ENCODE data around the gene KLHL2. TPM values are rescaled to one million over a fixed set of nuclear protein-coding genes. Genes with fewer than 3 reads are reported as not detected.

The KLHL2 gene
- total RNA-seq, 1 donor from 2014 or later: 40.3 TPM

DNA sequence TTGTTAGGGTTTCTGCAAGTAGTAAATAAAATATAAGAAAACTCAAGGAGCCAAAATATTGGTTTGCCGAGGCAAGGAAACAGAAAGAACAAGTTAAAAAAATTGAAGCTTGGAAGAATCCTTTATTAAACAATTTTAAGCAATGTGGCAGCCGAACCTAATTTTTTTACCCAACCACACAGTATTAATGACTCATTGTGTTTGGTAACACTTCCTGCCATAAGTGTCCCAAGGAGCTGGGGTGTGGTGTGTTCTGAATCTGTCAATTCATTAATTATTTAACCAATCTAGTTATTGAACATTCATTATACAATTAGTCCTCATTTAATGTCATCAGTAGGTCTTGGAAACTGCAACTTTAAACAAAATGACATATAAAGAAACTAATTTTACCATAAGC, 152.1 kb downstream of the KLHL2 start:
- intact Hi-C loops (cut with micrococcal nuclease): no loop called here

DNA sequence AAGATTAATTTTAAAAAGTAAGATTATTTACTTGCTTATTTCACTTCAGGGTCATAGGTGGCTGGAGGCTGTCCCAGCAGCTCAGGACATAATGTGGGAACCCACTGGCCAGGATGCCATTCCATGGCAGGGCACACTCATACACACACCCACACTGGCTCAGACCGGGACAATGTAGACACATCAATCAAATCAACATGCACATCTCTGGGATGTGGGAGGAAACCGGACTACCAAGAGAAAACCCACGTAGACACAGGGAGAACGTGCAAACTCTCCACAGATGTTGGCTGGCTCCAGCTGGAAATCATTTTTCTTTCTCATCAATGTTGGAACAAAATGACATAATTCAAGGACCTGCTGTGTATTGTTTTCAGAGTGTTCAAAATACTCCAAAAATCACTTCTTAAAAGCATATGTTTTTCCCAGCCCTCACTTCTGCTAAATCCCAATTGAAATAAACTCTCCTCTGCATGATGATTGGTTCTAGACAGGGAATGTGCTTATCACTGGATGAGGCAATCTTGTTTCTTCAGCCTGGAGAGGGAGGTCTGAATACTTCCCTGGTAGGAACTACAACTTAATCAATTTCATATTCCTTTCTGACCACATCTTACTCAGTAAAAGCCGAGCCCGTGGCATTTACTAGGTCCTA, 152.8 kb downstream of the KLHL2 start:
- intact Hi-C loops (cut with micrococcal nuclease): no loop called here

DNA sequence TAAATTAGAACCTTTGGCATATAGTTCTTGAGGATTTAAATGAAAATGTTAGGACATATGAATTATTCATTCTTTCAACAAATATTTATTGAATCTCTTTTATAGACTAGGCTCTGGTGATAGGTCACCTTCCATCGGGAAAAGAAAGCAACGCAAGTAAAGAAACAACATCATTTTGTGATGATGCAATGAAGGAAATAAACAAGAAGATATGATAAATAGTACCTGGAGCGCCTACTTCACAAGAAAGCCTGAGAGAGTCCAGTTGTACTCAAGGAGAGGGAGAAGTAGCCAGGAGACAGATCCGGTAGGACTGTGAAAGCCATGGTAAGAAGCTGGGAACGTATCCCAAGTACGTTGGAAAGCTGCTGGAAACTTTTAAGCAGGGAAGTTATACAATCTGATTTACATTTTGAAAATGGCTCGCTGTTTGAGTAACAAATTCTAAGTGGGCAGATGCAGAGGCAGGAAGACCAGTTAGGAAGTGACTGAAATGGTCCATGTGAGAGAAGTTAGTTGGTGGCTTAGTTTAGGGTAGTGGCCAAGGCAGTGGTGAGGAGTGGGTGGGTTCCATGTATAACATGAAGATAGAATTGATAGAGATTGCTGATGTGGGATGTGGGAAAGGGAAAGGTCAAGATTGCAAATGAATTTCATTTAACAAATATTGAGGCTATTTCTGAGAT, 153.8 kb downstream of the KLHL2 start:
- intact Hi-C loops (cut with micrococcal nuclease): no loop called here

DNA sequence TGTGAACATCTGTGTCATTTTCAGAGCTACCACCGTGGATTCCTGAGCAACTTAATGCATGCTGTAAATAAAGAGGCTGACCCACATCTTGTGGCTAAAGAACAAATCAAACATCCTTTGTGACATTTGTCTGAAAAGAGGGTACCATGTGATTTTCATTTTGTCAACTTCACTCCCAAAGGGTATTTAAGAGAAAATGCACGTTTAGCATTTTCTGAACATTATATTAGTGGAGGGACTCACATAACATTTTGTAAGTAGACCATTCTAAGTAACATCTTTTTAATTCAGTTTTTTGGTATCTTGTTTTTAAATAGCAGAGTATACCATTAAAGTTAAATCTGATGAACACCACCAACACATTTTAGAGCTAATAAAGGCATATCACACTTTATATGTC, 154.4 kb downstream of the KLHL2 start:
- intact Hi-C loops (cut with micrococcal nuclease): no loop called here

DNA sequence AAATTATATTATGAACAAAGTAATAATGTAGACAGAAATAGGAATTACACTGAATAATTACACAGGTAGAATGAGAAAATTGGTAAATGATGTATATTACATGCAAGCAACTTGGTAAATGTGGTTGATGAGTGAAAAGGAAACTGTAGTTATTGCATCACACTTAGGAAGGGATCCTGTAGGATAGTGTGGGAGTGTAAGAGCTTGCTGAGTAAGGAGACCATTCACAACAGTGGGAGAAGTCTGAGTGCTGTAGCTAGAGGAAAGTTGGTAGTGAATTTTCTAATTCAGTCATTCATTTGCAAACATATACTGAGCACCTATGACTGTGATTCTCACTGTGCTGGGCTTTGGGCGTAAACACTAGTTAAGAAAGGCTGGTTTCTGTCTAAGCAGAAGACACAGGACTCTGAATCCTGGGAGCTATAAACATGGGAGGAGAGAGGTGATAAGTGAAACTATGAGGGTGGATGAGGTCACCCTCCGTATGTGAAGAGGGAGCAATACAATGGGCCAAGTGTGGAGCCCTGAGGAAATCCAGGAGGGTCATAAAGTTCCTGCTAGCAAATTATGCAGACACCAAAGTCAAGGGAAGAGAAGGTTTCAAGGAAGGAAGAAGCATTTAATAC, 157.2 kb downstream of the KLHL2 start:
- intact Hi-C loops (cut with micrococcal nuclease): no loop called here

DNA sequence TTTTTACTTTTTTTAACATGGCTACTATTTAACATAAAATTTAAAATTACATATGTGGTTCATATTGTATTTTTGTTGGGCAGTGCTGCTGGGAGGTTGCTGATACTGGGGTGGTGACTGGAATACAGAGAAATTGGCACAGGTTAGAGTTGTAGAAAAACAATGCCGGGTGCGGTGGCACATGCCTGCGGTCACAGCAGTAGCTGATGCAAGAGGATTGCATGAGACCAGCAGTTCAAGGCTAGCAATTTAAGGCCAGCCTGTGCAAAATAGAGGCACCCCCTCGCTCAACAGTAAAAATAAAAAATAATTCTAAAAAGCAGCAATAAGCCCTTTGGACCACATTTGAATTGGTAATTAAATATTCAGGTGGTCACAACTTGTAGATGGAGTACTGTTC, 159.7 kb downstream of the KLHL2 start:
- intact Hi-C loops (cut with micrococcal nuclease): no loop called here

DNA sequence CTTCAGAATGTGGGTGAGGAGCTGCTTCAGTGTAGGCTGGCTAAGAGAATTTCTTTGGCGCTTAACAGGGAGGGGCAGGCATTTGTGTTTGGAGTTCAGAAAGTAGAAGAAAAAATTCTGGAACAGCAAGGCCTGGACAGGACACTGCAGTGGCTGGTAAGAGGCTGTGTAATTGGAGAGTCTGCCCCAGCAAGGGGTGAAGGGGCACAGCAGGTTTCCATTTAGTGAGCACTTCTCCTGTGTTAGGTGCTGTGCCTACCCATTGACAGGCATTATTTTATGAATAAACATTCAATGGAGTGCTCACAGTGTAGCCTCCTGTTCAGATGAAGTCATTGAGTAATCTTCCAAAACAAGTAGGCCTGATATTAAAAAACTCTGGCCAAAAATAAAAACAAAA, 160.8 kb downstream of the KLHL2 start:
- intact Hi-C loops (cut with micrococcal nuclease): no loop called here

DNA sequence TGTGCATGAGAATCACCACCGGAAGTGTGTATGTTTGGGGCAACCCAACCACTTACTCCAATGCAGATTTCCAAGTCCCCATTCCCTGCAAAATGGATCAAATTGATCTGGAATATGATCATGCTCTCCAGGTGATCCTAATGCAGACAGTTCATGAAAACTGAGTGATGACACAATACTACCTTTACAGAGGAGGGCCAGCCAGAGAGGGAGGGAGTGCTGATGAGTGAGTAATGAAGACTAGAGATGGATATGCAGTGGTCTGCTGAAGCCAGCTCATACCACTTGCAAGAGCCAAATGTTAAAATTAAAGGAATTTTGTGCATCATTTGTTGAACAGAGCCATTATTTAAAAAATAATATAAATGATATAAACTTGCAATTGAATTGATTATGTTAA, 161.2 kb downstream of the KLHL2 start:
- intact Hi-C loops (cut with micrococcal nuclease): no loop called here

DNA sequence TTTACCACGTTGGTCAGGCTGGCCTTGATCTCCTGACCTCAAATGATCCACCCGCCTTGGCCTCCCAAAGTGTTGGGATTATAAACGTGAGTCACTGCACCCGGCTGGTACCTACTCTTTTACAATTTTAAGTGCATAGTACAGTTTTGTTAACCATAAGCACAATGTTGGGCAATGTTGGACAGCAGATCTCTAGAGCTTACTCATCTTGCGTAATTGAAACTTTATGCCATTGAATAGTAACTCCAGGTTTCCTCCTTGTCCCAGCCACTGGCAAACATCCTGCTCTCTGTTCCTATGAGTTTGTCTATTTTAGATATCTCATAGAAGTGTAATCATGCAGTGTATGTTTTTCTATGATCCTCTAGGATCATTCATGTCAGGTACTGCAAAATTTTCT, 162.2 kb downstream of the KLHL2 start:
- intact Hi-C loops (cut with micrococcal nuclease): no loop called here

DNA sequence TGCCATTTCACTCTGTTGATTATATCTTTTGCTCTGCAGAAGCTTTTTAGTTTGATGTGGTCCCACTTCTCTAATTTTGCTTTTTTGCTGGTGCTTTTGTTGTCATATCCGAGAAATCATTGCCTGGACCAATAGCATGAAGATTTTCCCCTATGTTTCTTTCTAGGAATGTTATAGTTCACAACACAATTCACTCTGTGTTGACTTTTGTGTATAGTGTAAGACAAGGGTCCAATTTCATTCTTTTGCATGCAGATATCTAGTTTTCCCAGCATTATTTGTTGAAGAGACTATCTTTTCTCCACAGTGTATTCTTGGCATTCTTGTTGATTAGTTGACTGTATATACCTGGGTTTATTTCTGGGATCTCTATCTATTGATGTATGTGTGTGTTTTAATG, 163.2 kb downstream of the KLHL2 start:
- intact Hi-C loops (cut with micrococcal nuclease): no loop called here

Other genes with a start within 250 kb of the KLHL2 start
- gene TRIM61, start 229.9 kb upstream of the KLHL2 start, total RNA-seq: 2.5 and 5.1 TPM in 2 replicates
- not detected in 2 replicates for gene TRIM60, start 175.6 kb upstream of the KLHL2 start, total RNA-seq
- not detected in 2 replicates for gene TRIM75, start 153.7 kb upstream of the KLHL2 start, total RNA-seq
- 4.3 and 5.4 TPM in 2 replicates for gene TMEM192, start 94.7 kb upstream of the KLHL2 start, total RNA-seq
- 52.8 and 53.9 TPM in 2 replicates for gene MSMO1, start 120.1 kb downstream of the KLHL2 start, total RNA-seq
- not detected in 2 replicates for gene CPE, start 171.4 kb downstream of the KLHL2 start, total RNA-seq

All from T-helper 1 cell treated with Interleukin-12 subunit alpha and Interleukin-12 subunit beta and Interleukin-4 antibody, amounts not matched to agents 30 ng/mL and 1 ng/mL, for 36 hours (primary cell).